Prostate gland (tissue), 2 donors: ENCODE data around the gene ABHD16A.

Source experiments
- POLR2A ChIP-seq: fragments of 450-650 bp; IDR thresholded peaks from one replicate; pipeline ENCODE4 v1.6.1; 2016; ENCODE audit warnings: antibody characterized with exemption, mild to moderate bottlenecking
- POLR2AphosphoS5 ChIP-seq: sonication (generic); formaldehyde crosslinking; IDR thresholded peaks from one replicate; pipeline ENCODE4 v1.6.1; 2017; ENCODE audit warnings: antibody characterized with exemption
- TF ChIP-seq, protein P1 (sequence below), 4 experiments: fragments of 200-600 bp in 2 of 4; fragments of 450-650 bp in 2 of 4; sonication (generic) in 2 of 4; IDR thresholded peaks; 1 replicate in 3 of 4; 2 replicates in 1 of 4; pipeline ENCODE4 v1.5.1; 2016 to 2019; ENCODE audit warnings: antibody characterized with exemption in 4 of 4, mild to moderate bottlenecking in 2 of 4, moderate library complexity in 2 of 4

DNA sequence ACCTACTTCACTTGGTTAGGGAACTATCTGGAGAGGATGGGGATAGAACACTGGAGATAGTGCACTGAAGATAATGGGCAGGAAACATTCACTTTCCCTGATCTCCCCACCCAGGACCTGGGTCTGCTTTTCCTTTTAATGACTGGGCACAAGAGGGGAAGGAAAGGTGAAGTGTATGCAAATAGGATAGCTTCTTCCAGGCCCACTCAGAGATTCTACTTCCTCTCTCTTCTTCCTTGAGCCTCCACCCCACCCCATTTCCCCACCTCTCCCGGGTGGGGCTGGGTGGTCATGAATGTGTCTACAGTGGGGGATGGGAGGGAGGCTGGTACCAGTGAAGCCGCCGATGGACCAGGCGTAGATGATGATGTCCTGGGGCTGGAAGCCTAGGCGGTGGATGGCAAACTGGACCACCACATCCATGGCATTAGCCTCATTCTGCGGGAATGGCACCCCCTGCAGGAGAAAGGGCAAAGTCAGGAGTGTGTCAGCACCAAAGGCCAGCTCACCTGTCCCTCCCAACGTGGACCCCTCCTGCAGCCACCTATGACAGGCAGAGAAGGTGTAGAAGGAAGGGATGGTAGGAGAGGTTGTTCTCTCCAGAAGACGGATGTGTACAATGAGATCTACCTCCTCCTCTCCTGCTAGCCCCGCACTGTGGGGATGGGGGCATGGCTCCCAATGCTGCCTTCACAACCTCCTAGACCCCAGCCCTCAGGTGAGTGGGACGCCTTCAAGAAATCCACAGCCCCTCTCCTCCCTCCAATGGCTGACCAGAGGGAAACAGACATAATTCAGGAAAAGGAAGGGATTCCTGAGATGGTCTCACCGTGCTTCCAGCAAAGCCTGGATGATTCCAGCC, 13.6 kb downstream of the ABHD16A start:
- TF ChIP-seq, protein P1, sequence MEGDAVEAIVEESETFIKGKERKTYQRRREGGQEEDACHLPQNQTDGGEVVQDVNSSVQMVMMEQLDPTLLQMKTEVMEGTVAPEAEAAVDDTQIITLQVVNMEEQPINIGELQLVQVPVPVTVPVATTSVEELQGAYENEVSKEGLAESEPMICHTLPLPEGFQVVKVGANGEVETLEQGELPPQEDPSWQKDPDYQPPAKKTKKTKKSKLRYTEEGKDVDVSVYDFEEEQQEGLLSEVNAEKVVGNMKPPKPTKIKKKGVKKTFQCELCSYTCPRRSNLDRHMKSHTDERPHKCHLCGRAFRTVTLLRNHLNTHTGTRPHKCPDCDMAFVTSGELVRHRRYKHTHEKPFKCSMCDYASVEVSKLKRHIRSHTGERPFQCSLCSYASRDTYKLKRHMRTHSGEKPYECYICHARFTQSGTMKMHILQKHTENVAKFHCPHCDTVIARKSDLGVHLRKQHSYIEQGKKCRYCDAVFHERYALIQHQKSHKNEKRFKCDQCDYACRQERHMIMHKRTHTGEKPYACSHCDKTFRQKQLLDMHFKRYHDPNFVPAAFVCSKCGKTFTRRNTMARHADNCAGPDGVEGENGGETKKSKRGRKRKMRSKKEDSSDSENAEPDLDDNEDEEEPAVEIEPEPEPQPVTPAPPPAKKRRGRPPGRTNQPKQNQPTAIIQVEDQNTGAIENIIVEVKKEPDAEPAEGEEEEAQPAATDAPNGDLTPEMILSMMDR (IDR thresholded peaks at IDR 0.05): peak in 1 of 4 experiments; percentile 5
- TF ChIP-seq POLR2A: no peak
- TF ChIP-seq POLR2AphosphoS5: no peak
